LHCN-M2 (cell line): ENCODE measurements around the gene RPLP2. TPM values are rescaled to one million over a fixed set of nuclear protein-coding genes. Genes with fewer than 3 reads are reported as not detected.

Source experiments
- DNase-seq: peaks from one replicate; pipeline ENCODE4 v3.0.0-alpha.2; 2012; ENCODE audit warnings: low read depth
- total RNA-seq: library from RNA; depleted of rRNA; stranded (reverse); fragments of >200 nt; gene quantifications from 2 replicates; pipeline ENCODE4 v1.2.3, GENCODE V29; 2014

RPLP2 gene
- total RNA-seq, 1 experiment from 2014 or later: 495 TPM

DNA sequence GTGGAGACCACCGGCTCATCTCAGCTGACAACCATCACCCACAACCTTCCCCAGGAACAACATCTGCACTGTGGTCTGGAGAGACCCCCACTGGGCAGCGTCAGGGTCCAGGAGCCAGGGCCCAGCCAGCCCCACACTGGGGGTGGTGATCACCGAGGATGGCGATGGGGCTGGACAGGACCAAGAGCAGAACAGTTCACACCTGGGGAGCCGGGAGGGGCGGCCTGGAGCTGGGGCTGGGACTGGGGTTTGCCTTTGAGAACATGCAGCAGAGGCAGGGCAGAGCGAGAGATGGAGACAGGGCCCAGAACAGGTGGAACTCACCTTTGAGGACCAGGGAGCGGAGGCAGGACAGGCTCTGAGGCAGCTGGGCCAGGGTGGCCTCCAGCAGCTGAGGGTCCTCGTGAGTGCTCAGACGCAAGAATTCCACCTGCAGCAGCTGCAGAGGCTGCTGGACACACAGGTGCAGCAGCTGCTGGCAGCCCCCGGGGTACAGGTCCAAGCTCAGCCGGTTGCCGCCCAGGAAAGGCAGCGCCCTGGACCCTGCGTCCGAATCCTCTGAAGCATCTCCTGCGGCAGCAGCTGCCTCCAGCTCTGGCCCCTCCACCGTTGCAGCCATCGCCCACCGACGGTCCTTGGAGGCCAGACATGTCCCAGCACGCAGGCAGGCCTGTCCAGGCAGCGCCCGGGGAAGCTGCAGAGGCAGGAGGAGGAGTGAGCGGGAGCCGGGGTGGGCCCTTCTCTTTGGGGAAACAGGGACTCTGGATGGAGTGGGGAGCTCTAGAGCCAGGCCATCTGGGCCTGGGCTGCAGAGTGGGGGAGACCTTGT, 5.8 kb upstream of the RPLP2 start:
- no peak for DNase-seq

DNA sequence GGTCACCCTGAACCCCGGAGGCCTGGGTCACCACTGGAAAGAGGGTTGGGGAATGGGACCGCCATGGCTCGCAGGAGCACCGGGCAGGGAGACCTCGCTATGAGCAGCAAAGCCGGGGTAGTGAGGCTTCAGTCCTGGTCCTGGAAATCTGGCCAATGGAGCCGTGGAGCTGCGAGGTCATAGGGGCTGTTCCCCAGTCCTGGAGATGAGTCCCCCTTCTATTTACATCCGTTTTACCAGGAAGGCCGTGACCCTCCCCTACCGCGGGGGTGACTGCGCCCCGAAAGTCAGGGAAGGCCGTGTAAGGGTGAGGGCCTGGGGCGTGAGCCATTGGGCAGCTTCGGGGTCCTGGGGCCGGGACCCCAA, 5.2 kb upstream of the RPLP2 start:
- no peak for DNase-seq

DNA sequence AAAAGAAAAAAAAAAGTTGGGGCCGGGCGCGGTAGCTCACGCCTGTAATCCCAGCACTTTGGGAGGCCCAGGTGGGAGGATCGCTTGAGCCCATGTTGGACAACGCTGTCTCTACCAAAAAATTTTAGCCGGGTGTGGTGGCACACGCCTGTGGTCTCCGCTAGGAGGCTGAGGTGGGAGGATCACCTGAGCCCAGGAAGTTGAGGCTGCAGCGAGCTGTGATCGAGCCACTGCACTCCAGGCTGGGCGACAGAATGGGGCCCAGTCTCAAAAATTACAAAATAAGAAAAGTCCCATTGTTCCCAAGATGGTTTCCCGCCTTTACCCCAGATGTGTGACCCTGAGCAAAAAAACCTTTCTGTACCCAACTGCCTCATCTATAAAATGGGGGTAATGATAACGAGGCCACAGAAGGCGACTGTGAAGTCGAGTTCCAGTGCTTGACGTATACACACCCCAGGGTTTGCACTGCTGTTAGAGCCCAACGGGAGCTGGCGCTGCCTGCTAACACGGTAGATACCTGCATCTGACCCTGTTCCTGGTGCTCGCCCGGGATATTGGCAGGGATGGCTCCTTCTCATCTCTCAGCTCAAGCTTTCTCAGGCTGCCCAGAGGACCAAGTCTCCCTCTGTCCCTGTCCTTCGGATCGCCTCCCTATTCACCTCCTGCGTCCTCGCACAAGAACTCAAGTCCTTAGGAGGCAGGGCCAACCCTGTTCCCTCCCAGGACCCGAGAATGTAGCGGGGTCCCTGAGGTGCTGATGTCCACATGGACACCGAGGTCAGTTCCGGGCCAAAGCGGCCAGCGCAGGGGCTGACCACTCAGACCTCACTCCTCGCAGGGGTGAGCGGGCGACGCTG, 1.1 kb upstream of the RPLP2 start:
- DNase-seq: peak; percentile 85

DNA sequence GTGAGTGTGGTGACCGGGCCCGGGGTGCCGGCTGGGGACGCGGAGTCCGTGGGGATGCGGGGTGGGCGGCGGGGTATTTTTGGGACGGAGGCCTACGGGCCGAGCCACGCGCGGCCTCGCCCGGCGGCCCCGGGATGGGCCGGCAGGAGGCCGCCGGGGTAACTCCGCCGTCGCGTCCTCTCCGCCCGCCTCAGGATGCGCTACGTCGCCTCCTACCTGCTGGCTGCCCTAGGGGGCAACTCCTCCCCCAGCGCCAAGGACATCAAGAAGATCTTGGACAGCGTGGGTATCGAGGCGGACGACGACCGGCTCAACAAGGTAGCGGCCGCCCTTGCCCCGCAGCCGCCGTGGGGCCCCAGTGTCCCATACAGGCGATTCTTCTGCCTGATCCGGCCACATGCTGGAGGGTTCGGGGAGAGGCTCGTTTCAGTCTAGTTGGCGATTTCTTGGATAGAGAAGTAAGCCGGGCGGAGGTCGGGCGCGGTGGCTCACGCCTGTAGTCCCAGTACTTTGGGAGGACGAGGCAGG, 337 bp downstream of the RPLP2 start:
- no peak for DNase-seq

DNA sequence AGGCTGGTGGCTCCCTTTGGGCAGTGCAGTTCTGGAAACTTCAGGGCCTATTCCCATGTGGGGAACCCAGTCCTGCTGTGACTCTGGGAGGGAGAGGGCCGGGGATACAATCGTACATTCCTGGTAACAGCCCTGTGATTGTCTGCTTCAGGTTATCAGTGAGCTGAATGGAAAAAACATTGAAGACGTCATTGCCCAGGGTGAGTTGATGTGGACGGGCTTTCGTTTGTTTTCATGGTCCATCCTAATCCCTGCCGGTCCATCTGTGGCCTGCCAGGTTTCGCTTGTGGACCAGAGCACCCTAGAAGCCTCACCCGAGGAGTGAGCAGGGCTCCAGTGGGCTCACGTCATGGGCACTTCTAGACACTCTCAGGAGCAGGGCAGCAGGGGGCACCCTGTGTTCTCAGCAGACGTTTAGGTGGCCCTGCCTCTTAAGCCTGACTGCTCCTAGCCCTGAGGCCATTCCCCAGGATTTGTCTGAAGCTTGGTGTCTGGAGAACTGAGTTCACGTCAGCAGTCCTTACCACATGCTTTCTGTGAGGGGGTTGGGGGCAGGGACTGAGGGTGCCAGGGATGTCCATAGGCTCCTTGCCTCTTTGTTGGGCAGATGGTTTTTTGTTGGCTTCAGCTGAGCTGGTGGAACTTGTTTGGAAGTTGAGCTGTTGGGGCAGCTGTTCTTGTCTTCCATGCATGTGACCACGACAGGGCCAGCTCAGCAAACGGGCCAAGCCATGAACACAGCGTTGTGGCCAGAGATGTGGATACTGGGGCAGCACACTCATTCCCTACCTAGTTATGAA, 1.9 kb downstream of the RPLP2 start:
- peak; percentile 68 for DNase-seq

DNA sequence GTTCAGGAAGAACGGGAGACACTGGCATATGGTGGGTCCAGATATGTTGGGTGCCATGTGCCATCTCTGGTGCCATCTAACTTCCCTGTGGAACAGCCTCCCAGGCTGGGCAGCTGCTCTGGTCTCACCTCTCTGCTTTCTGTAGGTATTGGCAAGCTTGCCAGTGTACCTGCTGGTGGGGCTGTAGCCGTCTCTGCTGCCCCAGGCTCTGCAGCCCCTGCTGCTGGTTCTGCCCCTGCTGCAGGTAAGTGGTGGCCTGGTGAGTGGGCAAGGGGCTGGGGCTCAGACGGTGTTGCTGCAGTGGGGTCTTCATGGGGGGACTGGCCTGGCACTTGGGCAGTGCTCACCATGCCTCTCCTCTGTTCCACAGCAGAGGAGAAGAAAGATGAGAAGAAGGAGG, 2.6 kb downstream of the RPLP2 start:
- no peak for DNase-seq

DNA sequence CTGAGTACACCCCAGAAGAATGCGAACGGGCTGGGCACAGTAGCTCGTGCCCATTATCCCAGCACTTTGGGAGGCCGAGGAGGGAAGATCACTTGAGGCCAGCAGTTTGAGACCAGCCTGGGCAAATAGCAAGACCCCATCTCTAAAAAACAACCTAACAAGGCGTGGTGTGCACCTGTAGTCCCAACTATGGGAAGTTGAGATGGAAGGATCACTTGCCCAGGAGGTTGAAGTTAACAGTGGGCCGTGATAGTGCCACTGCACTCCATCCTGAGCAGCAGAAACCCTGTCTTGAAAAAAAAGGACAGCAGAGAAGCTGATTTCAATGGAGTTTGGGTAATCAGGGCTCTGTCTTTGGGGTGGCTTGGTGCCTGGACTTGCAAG, 3.3 kb downstream of the RPLP2 start:
- DNase-seq: no peak

DNA sequence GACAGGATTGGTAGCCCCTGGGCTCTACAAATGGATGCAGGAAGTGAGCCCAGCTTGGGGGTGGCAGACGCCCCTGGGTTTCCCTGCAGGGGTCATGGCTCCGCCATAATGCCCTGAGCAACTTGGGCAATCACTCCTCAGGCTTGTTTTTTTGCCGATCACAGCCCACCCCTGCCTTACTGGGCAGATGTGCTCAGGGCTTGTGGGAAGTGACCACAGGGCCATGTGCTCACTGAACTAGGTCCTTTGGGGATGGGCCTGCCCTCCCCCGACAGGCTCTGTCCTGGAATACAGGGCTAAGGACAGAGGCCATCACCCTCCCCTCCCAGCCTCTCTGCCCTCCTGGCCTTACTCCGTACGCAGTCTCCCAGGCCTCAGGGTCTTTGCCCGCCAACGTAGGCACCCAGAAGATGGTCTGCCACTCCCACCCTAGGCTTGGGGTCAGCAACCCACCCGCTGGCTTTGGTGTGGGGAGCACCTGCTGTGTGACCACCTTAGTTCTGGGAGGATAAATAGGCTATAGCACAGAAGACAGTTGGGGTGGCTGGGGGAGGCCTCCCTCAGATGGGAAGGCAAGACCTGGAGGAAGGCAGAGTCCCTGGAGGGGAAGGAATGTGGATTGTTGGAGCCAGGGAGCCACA, 3.8 kb downstream of the RPLP2 start:
- no peak for DNase-seq

DNA sequence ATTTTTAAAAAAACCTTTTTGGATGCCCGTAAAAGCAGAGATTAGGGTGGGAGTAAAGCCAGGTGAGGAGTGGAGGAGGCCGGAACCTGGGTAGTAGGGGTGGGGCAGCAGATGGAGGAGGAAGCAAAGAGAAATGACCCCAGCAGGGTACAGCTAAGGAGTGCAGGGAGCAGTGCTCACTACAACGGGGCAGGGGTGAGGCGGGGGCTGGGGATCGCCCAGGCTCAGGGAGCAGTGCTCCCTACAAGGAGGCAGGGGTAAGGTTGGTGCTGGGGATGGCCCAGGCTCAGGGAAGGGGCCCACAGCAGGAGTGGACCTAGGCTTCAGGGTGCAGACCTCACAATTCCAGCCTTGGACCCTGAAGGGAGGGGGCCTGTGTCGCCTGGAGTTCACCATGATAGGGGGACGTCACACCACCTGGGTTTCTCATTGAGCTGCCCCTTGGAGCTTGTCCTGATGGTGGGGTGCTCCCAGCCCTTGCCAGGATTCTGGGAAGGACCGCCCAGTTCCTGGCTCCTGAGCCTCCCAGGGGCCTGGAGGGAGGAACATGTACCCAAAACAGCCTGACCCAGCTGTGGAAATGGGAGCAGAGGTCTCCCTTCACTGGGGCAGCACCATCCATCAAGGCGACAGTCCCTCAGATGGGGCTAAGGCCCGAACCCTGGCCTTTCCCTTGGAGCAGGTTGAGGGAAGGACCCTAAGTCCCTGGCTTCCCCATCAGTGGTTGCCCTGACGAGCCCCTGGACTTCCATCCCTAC, 6.1 kb downstream of the RPLP2 start:
- DNase-seq: no peak

DNA sequence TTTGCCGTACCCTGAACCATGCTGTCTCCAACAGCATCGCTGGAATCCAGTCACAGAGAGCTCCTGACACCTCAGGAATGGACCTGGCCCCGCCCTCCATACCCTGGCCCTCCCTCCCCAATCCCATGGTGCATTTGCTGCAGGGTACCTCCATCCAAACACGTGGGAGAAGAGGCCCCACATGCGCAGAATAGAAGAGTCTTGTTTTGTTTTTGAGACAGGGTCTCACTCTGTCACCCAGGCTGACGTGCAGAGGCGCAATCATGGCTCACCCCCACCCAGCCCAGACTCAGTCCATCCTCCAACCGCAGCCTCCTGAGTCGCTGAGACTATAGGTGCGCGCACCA, 6.6 kb downstream of the RPLP2 start:
- no peak for DNase-seq

DNA sequence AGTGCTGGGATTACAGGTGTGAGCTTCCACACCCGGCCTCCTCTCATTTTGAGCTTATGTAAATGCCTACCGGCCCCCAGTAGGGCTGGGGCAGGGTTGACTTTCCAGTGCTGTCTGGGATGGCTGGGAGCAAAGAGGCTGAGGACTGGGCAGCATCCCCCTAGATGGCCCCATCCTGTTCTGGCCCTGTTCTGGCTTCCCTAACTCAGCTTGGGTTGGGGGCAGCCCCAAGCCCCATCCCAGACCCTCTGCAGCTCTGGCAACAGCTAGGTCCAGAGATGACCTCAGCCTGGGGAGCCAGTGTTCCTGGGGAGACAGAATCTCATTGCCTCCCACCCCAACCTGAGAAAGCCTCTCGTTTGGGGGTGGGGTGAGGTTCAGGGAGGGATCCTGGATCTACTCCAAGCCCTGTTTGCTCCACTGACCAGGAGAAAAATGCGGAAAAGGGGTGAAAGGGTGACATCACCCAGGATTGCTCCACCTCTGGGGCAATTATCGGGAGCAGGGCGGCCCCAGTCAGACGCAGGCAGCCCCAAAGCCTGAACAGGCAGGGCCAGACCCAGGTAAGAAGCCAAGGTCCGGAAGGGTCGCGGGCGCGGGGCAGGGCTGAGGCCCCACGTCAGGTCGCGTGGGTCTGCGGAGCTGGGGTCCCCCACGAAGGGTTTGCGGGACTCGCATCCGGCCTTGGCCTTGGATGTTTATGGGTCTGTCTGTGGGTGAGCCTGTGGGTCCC, 8.8 kb downstream of the RPLP2 start, which contains the start of gene PNPLA2:
TSS of gene PNPLA2 (plus strand) at position 519 of the 733 bp plus-strand sequence. CDS start 805 bp downstream, outside the sequence.
- DNase-seq: no peak

DNA sequence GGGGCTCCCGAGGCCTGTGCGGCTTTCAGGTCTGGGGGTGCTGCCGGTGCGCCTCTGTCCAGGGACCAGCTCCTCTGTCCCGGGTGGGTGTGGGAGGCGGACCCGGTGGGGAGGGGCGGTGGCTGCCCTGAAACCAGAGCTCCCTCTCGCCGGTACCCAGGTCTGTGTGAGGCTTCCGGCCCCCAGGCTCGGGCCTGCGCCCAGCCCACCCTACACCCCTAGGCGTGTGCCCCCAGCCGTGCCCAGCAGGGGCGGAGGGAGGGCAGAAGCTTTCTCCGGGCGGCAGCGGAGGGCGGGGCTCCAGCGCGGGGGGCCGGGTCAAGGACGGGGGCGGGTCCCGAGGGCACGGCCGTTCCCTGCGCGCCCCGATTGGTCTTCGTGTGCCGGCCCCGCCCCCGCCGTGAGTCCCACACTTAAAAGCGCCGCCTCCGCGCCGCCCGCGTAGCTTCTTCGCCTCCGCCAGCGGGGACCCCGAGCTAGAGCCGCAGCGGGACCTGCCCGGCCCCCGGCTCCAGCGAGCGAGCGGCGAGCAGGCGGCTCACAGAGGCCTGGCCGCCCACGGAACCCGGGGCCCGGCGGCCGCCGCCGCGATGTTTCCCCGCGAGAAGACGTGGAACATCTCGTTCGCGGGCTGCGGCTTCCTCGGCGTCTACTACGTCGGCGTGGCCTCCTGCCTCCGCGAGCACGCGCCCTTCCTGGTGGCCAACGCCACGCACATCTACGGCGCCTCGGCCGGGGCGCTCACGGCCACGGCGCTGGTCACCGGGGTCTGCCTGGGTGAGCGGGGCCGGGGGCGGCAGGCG, 9.6 kb downstream of the RPLP2 start:
- DNase-seq: peak; percentile 79

DNA sequence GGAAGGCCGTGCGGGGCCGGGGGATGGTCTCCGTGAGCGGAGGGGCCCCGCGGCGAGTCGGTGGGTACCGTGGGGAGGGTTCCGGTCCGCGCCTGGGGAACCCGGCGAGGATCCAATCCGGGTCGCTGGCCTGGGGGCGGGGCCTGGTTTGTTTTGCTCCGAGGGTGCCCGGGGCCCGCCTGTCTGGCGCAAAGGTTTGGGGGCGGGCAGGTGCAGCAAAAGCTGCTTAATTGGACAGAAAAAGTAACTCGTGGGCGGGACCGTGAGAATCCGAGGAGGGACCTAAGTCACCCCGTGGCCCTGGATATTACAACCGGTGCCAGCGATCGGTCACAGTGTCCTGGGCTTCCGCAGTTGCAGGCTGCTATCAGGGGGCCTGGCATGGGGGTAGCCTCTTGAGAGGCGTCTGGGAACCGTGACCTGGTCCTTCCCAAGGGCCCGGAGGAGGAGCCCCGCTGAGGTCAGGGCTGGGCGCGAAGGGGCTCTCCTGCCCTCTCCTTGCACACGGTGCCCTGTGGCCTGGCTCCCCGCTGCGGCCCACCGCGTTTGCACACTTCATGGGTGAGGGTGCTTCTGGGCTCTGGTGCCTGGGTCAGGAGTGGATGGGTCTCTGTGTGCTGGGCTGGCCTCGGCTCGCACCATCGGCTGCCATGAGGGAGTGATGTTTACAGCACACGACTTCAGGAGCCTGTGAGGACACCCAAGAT, 10.3 kb downstream of the RPLP2 start:
- DNase-seq: peak; percentile 81

DNA sequence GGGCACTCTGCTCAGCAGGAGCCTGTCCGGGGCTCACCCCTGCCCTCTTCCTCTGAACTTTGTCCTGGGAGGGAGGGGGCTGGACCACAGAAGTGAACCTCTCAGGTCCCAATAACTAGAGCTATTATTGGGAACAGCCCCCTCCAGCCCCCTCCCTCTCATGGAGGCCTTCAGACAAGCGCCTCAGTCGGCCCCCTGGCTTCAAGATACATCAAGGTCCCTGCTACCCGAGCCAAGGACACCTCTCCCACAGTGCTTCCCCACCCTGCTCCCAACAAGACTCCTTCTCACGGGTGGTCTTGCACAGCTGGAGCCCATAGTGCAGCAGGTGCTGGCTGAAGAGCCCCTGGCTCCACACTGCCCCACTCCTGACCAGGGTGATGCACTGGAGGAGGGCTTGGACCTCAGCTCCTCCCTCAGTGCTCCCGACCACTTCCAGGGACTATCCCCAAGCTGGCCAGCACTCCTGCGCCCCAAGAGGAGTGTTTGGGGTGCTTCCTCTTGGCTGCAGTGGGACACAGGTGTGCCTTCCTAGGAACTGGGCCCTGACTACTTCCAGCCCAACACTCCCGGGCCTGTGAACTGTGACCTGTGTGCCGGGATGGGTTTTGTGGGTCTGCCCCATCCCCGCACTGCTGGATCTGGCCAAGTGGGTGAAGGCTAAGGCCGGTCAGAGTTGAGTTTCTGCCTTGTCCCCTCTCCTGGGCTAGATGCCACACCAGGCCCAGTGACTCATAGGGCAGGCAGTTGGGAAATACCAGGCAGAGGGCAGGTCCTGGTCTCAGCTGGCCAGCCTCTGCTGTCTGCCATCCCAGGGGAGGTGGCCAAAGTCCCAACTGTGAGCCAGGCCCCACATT, 11.1 kb downstream of the RPLP2 start:
- DNase-seq: peak; percentile 91

DNA sequence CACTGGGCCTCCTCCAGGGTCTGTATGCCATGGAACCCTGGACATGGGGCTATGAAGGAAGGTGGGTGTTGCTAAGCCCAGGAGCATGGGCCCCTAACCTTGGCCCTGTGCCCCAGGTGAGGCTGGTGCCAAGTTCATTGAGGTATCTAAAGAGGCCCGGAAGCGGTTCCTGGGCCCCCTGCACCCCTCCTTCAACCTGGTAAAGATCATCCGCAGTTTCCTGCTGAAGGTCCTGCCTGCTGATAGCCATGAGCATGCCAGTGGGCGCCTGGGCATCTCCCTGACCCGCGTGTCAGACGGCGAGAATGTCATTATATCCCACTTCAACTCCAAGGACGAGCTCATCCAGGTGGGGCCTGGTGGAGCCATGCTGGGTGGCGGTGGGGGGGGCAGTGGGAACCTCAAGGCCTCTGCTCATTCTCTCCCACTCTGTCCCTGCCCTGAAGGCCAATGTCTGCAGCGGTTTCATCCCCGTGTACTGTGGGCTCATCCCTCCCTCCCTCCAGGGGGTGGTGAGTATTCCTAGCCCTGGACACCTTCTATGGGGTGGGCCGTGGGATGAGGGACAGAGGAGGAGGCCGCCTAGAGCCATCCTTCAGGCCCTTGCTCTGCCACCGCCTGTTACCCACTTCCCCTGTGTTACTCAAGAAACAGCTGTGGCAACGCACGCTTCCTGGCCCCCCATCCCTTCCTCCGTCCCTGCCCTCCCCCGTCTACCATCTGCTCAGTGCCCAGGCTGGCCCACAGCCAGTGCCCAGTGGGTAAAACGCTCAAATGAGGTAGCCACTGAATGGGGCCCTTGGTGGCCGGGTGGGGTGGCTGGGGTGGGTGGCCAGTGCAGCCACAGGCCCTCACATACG, 12.0 kb downstream of the RPLP2 start:
- DNase-seq: peak; percentile 85
